HG03378 (cell line): ENCODE data around the gene DGCR8.
A peak's percentile ranks its signal among the peaks of the same experiment; 100 is the strongest.

Experiments
- ATAC-seq: cut with Tn5 transposase; IDR thresholded peaks from one replicate; pipeline ENCODE4 v1.9.1; 2021; ENCODE audit warnings: mild to moderate bottlenecking, moderate library complexity; ENCODE audit not compliant: unreplicated experiment

The DGCR8 gene

DNA sequence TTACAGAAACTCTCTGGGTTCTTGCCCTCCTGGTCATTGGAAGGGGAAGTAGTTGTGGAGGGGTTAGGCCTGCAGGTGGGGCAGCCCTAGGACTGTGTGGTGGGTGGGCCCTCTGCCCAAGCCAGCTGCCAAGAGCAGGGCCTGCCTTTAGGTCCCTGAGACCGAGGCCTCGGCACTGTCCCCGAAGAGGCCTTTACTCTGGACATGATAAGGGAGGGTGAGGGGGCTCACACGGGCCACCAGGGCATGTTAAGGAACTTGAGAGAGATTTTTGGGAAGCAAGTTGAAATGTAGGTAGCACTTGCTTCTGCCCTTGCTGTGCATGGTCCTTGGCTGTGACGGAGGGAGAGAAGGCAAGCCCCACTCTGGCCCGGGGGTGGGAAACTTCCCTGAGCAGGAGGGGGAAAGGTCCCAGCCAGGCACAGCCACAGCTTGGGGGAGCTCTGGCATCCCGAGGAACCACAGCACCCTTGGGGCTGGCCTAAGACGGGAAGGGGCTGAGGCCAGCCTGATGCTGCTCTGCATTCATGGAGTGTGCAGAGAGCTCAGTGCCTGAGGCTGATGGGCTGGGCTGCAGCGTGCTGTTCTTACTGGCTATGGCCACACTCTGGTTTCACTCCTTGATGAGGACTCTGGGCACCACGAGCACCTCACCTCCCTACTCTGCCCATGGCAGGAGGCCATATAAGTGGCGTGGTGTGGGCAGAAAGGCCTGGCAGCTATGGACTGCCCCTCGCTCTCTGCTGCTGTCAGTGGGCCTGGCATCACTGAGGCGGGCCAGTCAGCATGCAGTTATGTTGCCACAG lies 28.1 kb downstream of the DGCR8 start:
- no peak for ATAC-seq

DNA sequence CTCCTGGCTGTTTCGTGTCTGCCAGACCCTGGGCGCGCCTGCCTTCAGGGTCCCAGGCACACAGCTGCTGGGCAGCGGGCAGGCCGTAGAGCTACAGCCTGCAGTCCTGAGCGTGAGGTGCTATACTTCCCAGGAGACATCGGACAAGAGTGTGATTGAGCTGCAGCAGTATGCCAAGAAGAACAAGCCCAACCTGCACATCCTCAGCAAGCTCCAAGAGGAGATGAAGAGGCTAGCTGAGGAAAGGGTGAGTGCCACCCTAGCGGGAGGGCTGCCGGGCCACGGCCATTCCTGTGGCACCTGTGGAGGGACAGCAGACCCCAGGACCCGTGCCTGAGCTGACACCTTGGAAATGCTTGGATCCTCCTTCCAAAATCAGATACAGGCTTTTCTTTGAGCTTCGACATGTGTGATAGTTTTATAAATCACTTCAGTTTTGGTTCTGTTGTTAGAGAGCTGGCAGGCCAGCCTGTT lies 28.8 kb downstream of the DGCR8 start:
- ATAC-seq: no peak

DNA sequence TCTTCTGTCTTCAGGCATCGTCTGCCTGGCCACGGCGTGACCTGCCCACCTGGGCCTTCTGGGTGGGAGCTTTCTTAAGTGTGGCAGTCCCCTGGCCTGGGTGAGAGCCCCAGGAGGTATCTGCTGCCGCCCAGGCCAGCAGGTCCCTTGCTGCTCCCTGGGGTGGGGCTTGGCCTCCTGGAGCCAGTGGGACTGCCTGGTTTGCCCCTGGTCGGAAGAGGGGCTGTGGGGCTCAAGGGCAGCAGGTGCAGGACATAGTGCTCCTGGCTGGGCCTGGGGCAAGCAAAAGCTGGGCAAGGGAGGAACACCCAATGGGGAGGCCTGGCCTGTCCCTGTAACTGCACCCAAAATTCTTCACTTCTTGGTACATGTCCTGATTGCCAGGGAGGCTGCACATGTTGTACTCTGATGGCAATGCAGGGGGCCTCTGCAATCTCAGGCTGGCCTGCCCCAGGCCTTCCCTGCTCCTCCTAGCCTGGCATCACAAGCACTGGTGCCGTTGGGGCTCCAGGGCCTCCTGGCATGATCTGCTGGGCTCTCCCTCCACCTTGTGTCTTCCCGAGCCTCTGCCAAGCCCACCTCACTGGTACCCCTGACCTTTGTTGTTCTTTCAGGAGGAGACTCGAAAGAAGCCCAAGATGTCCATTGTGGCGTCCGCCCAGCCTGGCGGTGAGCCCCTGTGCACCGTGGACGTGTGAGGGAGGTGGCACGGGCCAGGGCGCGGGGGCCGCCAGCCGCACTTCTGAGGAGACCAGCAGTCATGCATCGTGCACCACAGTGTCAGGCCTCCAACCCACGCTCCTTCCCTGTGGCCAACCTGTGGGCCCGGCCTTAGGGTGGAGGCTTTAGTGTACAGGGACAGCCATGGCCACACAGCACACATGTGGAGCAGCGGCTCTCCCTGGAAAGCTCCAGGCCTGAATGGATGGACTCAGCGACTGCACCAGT lies 29.6 kb downstream of the DGCR8 start:
- no peak for ATAC-seq

DNA sequence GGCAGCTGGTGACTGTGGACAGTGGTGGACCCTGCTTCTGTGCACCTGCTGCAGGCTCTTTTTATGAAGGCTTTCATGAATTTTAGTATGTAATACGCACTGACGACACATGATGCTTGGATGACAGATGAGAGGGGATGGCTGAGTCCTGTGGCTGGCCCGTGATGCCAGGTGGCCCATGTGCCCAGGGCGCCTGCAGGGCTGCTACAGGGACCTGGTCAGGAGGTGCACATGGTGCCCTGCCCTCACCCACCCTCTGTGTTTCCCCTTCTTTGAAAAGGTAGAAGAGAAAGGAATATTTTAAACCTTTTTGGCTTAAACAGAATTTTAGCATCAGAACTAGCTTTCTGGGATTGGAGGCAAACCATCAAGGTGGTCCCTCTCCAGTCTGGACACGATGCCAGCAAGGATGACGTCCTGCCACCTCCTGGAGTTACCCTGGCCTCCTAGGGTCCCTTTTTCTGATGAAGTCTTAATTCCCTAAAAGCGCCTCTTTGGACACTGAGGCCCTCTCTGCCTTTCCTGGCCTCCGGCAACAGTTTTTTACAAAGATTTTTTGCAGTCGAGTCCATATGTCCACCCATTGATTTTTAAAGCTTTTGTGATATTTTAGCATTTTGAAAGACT lies 30.4 kb downstream of the DGCR8 start:
- no peak for ATAC-seq

DNA sequence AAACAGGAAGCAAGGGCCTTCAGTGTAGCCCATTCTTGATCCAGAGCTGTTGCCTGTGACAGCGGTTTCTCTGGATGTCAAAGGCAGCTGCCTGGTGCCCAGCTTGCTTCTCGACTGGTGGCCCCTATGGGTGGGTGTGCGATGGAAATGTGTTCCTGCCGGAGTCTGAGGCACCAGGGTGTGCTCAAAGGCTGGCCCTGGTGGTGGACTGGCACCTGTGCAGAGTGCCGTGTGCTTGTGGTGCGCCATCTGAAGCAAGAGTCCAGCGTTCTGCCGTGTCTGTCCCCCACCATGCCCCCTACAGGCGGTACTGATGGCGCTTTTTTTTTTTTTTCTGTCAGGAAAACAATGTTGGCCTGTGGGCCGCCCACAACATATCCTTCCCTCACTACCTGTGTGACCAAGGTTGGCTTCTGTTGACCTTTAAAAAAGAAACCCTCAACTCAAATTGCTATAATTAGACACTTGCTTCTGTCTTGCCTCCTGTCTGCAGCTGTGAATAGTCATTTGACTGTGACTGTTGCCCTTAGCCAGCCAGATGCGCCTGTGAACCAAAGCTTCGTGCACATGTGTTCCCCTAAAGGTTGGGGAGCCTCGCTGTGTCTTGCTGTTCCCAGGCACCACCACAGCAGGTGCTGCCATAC lies 31.1 kb downstream of the DGCR8 start:
- ATAC-seq: no peak

DNA sequence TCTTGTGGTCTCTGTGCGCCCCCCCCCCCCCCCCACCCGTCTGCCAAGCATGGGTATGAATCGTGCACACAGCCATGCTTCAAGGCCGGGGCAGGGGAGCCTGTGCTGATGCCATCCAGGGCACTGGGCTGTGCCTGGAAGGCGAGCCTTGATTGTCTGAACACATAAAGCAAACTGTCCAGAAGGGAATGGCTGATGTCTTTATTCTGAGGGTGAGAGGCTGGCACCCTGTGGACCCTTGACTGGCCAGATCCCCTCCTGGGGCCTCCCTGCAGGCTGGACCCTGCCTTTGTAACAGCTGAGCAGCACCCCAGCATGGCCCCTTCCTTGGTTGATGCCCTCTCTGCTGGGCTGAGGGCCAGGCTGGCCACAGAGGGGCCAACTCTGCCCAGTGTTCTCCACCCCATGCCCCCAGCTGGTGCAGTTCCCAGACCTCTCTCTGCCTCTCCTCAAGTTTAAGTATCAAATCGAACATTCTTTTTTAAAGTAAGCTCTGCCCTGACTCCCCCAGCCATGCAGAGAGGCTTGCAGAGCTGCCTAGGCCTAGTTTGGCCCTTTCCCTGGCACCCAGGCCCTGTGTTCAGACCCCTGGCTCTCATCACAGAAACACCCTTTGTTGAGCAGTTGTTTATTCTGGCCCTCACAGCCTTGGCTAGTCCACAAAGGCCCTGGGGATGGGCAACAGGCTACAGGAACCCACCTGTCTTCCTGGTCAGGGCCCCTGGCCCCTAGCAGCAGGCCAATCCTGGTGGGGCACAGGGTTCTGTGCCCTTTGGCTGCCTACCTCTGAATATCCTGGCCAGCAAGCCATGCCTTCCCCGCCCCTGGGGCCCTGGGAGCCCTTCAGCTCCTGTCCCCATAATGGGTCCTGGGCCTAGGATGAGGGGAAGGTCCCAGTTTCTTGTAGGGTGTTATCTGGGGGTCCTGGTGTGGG lies 31.9 kb downstream of the DGCR8 start:
- no peak for ATAC-seq

- no peak for ATAC-seq
Observed at GRCh38 chr22:20112623-20113511, 32.8 kb downstream of the DGCR8 start.

DNA sequence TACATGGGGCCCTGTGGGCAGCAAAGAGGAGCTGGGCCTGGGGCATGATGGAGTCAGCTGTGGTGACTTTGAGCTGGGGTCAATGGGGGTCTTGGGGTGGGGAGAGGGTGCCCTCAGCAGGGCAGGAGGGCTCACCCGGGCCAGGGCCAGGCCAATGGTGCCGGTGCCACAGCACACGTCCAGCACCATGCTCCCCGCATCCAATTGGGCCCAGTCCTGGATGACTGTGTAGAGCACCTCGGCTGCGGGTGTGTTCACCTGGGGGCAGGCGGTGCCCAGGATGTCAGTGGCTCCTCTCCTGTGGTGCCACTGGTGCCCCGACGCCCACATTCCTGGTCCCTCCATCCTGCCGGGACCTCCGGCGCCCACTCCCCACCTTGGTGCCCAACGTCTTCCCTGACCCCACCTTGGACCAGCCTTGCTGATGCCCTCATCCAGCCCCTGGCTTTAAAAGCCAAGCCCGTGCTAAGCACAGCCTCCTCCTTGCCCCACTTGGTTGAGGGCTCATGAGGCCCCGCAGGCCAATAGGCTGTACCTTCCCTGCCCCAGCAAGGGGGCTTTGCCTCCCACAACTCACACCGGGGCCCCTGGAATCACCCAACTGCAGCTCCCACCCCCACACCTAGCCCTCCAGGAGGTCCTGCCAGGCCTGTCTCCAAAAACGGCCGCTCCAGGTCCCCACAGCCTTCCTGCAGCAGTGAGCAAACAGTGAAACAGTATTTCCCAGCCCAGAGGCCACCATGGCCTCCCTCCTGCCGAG lies 33.7 kb downstream of the DGCR8 start:
- no peak for ATAC-seq

GRCh38 chr22:20114506-20115475 lies 34.8 kb downstream of the DGCR8 start:
- no peak for ATAC-seq

DNA sequence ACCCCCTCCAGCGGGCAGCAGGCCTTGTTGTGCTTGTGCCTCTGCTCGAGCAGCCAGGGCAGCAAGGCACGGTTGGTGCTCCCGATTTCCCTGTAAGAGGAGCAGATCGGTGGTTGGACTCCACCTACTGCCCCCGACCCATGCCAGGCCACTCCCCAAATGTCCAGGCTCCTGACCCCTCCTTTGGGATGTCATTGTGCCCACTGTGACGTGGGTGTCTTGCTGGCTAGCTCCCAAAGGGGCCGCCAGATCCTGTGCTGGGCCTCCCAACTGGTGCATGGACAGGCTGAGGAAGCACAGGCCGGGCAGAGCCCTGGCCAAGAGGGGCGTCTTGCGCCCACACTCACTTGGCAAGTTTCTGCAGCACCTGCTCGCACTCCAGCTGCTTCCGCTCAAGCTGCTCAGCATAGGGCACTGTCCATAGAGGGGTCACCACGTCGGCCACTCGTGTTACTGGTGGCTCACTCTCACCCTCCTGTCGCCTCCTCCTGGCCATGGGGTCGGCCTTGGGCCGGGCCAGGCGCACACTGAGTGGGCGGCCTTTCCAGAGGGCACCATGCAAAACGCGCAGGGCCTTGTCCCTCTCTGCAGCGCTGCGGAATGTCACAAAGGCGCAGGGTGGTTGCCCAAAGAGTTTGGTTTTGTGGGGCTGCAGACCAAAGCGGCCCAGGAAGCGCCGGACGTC lies 35.8 kb downstream of the DGCR8 start, which contains the start of gene RANBP1:
Gene RANBP1 (plus strand): TSS at position 414 of the 685 bp plus-strand sequence. CDS start 81 bp downstream, at position 495.
- no peak for ATAC-seq

DNA sequence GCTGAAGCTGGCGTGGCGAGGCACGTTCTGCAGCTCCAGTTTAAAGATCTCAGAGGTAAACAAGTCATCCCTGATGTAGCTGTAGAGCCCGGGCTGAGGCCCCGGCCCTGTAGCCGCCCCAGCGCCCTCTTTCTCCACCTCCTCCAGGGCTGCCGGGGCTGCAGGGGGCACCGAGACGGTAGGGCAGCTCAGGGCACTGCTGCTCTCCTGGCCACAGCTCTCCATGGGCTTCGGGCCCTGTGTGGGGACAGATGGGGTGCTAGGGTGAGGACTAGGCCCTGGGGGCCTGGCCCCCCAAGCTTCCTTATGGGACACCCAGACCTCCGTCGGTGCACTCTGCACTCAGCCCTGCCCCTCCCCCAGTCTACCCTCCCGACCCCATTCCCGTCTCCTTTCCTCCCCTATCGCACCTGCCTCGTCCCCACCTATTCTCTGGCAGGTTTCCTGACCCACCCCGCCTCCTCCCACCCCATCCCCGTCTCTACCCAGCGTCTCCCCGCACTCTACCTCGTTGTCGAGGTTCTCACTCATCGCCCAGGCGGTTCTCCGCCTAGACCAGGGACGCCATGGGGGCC lies 36.4 kb downstream of the DGCR8 start:
- ATAC-seq: no peak

DNA sequence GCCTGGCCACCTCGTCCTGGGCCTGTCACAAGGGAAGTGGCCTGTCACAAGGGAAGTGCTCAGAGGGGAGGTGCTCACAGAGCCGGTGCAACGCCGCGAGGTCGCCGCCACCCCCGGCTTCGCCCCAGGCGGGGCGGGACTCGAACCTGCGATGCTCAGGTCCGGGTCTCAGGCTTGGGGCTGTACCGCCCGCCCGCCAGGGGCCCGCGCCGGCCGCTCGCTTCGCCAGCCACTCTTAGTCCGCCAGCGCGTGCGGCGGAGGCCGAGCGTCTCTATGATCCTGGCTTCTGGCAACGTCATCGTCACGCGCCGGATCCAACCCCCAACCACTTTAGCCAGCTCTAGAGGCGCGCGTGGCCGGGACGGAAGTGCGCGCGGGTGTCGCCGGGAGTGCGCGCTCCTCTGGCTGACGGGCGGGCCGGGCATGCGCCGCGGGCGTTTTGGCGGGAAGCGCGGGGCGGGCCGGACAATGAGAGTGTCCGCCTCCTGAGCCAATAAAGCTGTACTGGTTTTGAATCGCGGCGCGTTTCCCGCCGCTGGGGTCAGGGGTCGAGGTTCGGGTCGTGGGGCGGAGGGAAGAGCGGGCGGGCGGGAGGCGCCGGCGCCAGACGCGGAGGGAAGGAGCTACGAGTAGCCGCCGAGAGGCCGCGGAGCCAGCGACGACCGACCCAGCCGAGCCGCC lies 37.1 kb downstream of the DGCR8 start, which contains the start of gene TRMT2A:
Gene TRMT2A (minus strand): TSS at position 276 of the 682 bp plus-strand sequence. CDS start 320 bp downstream, outside the sequence.
- peak; percentile 64 for ATAC-seq

- no peak for ATAC-seq
Observed at GRCh38 chr22:20117633-20118299, 37.7 kb downstream of the DGCR8 start.

DNA sequence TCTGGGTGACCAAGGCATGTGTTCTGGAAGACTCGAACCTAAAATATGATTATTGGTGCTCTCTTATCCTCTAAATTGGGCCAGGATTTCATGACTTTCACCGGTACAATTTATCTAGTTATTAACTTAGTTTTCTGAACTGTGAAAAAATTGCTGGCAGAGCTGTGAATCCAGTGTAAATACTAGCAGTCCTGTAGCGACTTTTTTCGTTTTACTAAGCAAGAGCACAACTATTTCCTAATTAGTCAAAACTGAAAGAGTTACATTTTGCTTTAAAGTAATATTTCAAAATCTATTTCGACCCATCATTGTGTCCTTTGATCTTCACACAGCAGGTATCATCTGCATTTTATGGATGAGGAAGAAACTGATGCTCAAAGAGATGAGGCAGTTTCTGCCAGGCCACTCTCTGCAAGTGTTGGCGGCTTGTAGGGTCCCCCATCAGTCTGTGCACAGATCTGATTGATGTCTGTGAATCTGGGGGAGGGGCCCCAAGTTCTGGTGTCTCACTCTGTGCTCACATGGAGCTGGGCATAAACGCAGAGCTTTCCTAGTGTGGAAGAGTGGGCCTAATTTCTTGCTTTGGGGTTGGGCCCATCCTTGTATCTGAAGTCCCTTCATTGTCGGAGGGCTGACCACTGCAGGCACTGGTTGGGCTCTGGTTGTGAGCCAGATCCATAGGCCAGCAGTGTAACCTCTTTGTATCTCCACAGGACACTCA lies 38.4 kb downstream of the DGCR8 start:
- no peak for ATAC-seq
